Trophoblast cell (in vitro differentiated cells and primary cell): ENCODE measurements around the gene ITPA.

Experiments used
- DNase-seq, 2 donors: peaks; one replicate each; pipeline ENCODE4 v3.0.0-alpha.2; 2016
- H2AFZ ChIP-seq: 2 replicates; pipeline ENCODE4 v1.6.1; 2013; ENCODE audit warnings: low read length, moderate library complexity, mild to moderate bottlenecking; ENCODE audit not compliant: insufficient read depth, poor library complexity
- H2AK5ac ChIP-seq: 2 replicates; pipeline ENCODE4 v1.6.1; 2013; ENCODE audit warnings: mild to moderate bottlenecking, low read length
- H2BK120ac ChIP-seq: 2 replicates; pipeline ENCODE4 v1.6.1; 2013; ENCODE audit warnings: low read length, mild to moderate bottlenecking, moderate library complexity; ENCODE audit not compliant: insufficient read depth, poor library complexity
- H2BK12ac ChIP-seq: 2 replicates; pipeline ENCODE4 v1.6.1; 2013; ENCODE audit warnings: mild to moderate bottlenecking, low read length, moderate library complexity
- H2BK5ac ChIP-seq: 2 replicates; pipeline ENCODE4 v1.6.1; 2013; ENCODE audit warnings: low read length, low read depth, moderate library complexity, mild to moderate bottlenecking; ENCODE audit not compliant: poor library complexity
- H3K14ac ChIP-seq: 2 replicates; pipeline ENCODE4 v1.6.1; 2013; ENCODE audit warnings: mild to moderate bottlenecking, low read length
- H3K18ac ChIP-seq: 2 replicates; pipeline ENCODE4 v1.6.1; 2013; ENCODE audit warnings: mild to moderate bottlenecking, low read length
- H3K23ac ChIP-seq: 2 replicates; pipeline ENCODE4 v1.6.1; 2013; ENCODE audit warnings: low read length
- H3K27ac ChIP-seq: 2 replicates; pipeline ENCODE4 v1.5.1; 2013; ENCODE audit warnings: low read depth, mild to moderate bottlenecking, inconsistent platforms, low read length, moderate library complexity
- H3K27me3 ChIP-seq: 2 replicates; pipeline ENCODE4 v1.6.1; 2013; ENCODE audit warnings: inconsistent platforms, mild to moderate bottlenecking, low read length, moderate library complexity; ENCODE audit not compliant: insufficient read depth
- H3K36me3 ChIP-seq, 2 experiments: 1 replicate in 1 of 2; 2 replicates in 1 of 2; pipeline ENCODE4 v1.6.1; 2013; ENCODE audit warnings: low read length in 2 of 2, mild to moderate bottlenecking in 2 of 2, moderate library complexity in 1 of 2; ENCODE audit not compliant: insufficient read depth in 2 of 2, control insufficient read depth in 1 of 2
- H3K4ac ChIP-seq: 2 replicates; pipeline ENCODE4 v1.6.1; 2013; ENCODE audit warnings: low read depth, mild to moderate bottlenecking, low read length, moderate library complexity
- H3K4me1 ChIP-seq, 2 experiments: 1 replicate in 1 of 2; 2 replicates in 1 of 2; pipeline ENCODE4 v1.6.1; 2013; ENCODE audit warnings: low read length in 2 of 2, mild to moderate bottlenecking in 2 of 2, moderate library complexity in 1 of 2; ENCODE audit not compliant: insufficient read depth in 2 of 2, control insufficient read depth in 1 of 2
- H3K4me2 ChIP-seq: 2 replicates; pipeline ENCODE4 v1.6.1; 2013; ENCODE audit warnings: inconsistent platforms, mild to moderate bottlenecking, low read length, moderate library complexity
- H3K4me3 ChIP-seq: 2 replicates; pipeline ENCODE4 v1.5.1; 2013; ENCODE audit warnings: mild to moderate bottlenecking, low read depth, low read length, inconsistent platforms
- H3K79me1 ChIP-seq: one replicate; pipeline ENCODE4 v1.6.1; 2013; ENCODE audit warnings: low read length
- H3K79me2 ChIP-seq: 2 replicates; pipeline ENCODE4 v1.6.1; 2013; ENCODE audit warnings: low read length, mild to moderate bottlenecking; ENCODE audit not compliant: control insufficient read depth, insufficient read depth, poor library complexity
- H3K9ac ChIP-seq: 2 replicates; pipeline ENCODE4 v1.6.1; 2013; ENCODE audit warnings: mild to moderate bottlenecking, low read length
- H3K9me3 ChIP-seq: 2 replicates; pipeline ENCODE4 v1.6.1; 2013; ENCODE audit warnings: low read depth, mild to moderate bottlenecking, control low read depth, inconsistent platforms, low read length; ENCODE audit not compliant: insufficient read depth
- H4K12ac ChIP-seq: 2 replicates; pipeline ENCODE4 v1.6.1; 2013; ENCODE audit warnings: low read depth, mild to moderate bottlenecking, low read length, moderate library complexity
- H4K8ac ChIP-seq: 2 replicates; pipeline ENCODE4 v1.6.1; 2013; ENCODE audit warnings: low read depth, mild to moderate bottlenecking, low read length, moderate library complexity
- H4K91ac ChIP-seq: one replicate; pipeline ENCODE4 v1.6.1; 2013; ENCODE audit warnings: low read depth, mild to moderate bottlenecking, low read length, moderate library complexity
- WGBS: extraction: QIAGEN DNeasy Blood & Tissue Kit; methylation state at CpG from one replicate; pipeline ENCODE4 v1.1.7; 2013; ENCODE audit warnings: missing lambda C conversion rate; ENCODE audit not compliant: insufficient read length, insufficient coverage; ENCODE audit errors: extremely low coverage; 5-methylcytosine and 5-hydroxymethylcytosine counted together

Gene ITPA

GRCh38 chr20:3195590-3196237 lies 13.6 kb upstream of the ITPA start:
- H2BK120ac ChIP-seq = no peak overlapping the region
- H3K4me1 ChIP-seq = no peaks in the 10 kb centered on the region
- H4K91ac ChIP-seq = no peak overlapping the region
- no peak overlapping the region for H2AK5ac ChIP-seq
- H2BK12ac ChIP-seq = no peak overlapping the region
- H3K4ac ChIP-seq = no peak overlapping the region
- no peak overlapping the region for H4K12ac ChIP-seq
- H3K79me1 ChIP-seq = no peaks in the 10 kb centered on the region
- no CpG with 5 or more reads among the region's 7 CpGs for WGBS
- no peak overlapping the region for H4K8ac ChIP-seq
- H2AFZ ChIP-seq = no peak overlapping the region
- H3K27ac ChIP-seq = no peak overlapping the region
- H3K27me3 ChIP-seq = no peaks in the 10 kb centered on the region
- H3K9ac ChIP-seq = no peak overlapping the region
- no peak overlapping the region for H3K14ac ChIP-seq
- peaks cover 4% of the 10 kb centered on the region for H3K9me3 ChIP-seq
- H3K23ac ChIP-seq = no peak overlapping the region
- no peak overlapping the region for H2BK5ac ChIP-seq
- no peak overlapping the region for H3K4me3 ChIP-seq
- no peaks in the 10 kb centered on the region for H3K79me2 ChIP-seq
- no peak overlapping the region for H3K18ac ChIP-seq
- no peak for DNase-seq
- H3K36me3 ChIP-seq = peaks cover 64 to 67% of the 10 kb centered on the region in 2 experiments
- no peak overlapping the region for H3K4me2 ChIP-seq

- Histone ChIP-seq H3K4me2 (no peak overlapping the region), H2BK5ac (no peak overlapping the region), H2AK5ac (no peak overlapping the region), H3K27me3 (no peaks in the 10 kb centered on the region), H4K91ac (no peak overlapping the region), H4K8ac (no peak overlapping the region), H4K12ac (no peak overlapping the region), H3K9ac (no peak overlapping the region), H2AFZ (no peak overlapping the region), H3K79me2 (peaks cover 14% of the 10 kb centered on the region), H3K14ac (no peak overlapping the region), H3K4me3 (no peak overlapping the region), H3K4me1 (peaks cover 6 to 7% of the 10 kb centered on the region in 2 experiments), H3K9me3 (peaks cover 2% of the 10 kb centered on the region), H3K36me3 (peaks cover 40% of the 10 kb centered on the region in 2 experiments), H2BK12ac (no peak overlapping the region), H3K79me1 (peaks cover 6% of the 10 kb centered on the region), H2BK120ac (no peak overlapping the region), H3K23ac (no peak overlapping the region), H3K4ac (no peak overlapping the region), H3K27ac (no peak overlapping the region), H3K18ac (no peak overlapping the region)
- WGBS = 100% methylated on average over 1 of the region's 2 CpGs
- no peak for DNase-seq
Measured at GRCh38 chr20:3199206-3199605, 10.1 kb upstream of the ITPA start.

GRCh38 chr20:3199976-3200755 lies 9.1 kb upstream of the ITPA start:
- no peak overlapping the region for H3K4me2 ChIP-seq
- peaks cover 6 to 7% of the 10 kb centered on the region in 2 experiments for H3K4me1 ChIP-seq
- no peak for DNase-seq
- no peak overlapping the region for H2BK120ac ChIP-seq
- H3K4me3 ChIP-seq = no peak overlapping the region
- peaks cover 9% of the 10 kb centered on the region for H3K79me1 ChIP-seq
- H3K9me3 ChIP-seq = no peaks in the 10 kb centered on the region
- peaks cover 31% of the 10 kb centered on the region in 2 experiments for H3K36me3 ChIP-seq
- H3K27ac ChIP-seq = no peak overlapping the region
- no peak overlapping the region for H2AK5ac ChIP-seq
- no peak overlapping the region for H4K12ac ChIP-seq
- no peak overlapping the region for H4K8ac ChIP-seq
- H3K9ac ChIP-seq = no peak overlapping the region
- peaks cover 16% of the 10 kb centered on the region for H3K79me2 ChIP-seq
- no peak overlapping the region for H4K91ac ChIP-seq
- no peak overlapping the region for H2BK12ac ChIP-seq
- H2BK5ac ChIP-seq = no peak overlapping the region
- H2AFZ ChIP-seq = no peak overlapping the region
- no peak overlapping the region for H3K23ac ChIP-seq
- no peak overlapping the region for H3K18ac ChIP-seq
- H3K4ac ChIP-seq = no peak overlapping the region
- no peak overlapping the region for H3K14ac ChIP-seq
- no peaks in the 10 kb centered on the region for H3K27me3 ChIP-seq
- WGBS = no CpG with 5 or more reads among the region's 27 CpGs

- Histone ChIP-seq H3K18ac (peak overlapping the region; percentile 99), H4K91ac (peak overlapping the region; percentile 92), H2BK5ac (no peak overlapping the region), H3K9me3 (no peaks in the 10 kb centered on the region), H3K4ac (peak overlapping the region; percentile 75), H3K9ac (peak overlapping the region; percentile 81), H3K4me2 (peak overlapping the region; percentile 71), H2AFZ (no peak overlapping the region), H2BK120ac (no peak overlapping the region), H3K79me2 (peaks cover 16% of the 10 kb centered on the region), H3K23ac (no peak overlapping the region), H3K27me3 (no peaks in the 10 kb centered on the region), H3K4me1 (peaks cover 6 to 7% of the 10 kb centered on the region in 2 experiments), H2BK12ac (no peak overlapping the region), H2AK5ac (peak overlapping the region; percentile 91), H4K8ac (peak overlapping the region; percentile 100), H4K12ac (peak overlapping the region; percentile 80), H3K27ac (no peak overlapping the region), H3K14ac (peak overlapping the region; percentile 95), H3K36me3 (peaks cover 19 to 23% of the 10 kb centered on the region in 2 experiments), H3K79me1 (peaks cover 9% of the 10 kb centered on the region), H3K4me3 (no peak overlapping the region)
- no peak for DNase-seq
- no CpG with 5 or more reads among the region's 9 CpGs for WGBS
Measured at GRCh38 chr20:3202965-3203314, 6.4 kb upstream of the ITPA start.
